ENCODE measurements around the gene VWA2.

Gene VWA2

GRCh38 chr10:114208351-114208750 is 30.7 kb upstream of the VWA2 start:
- no peak overlapping the region for H3K4me3 ChIP-seq (replicated peaks; ENCODE audit: low read depth, low read length)
- DNase-seq (ENCODE audit: low read depth): no peak
- no peak for TF ChIP-seq CTCF (IDR thresholded peaks at IDR 0.05; ENCODE audit: low read length, missing control alignments)

GRCh38 chr10:114212153-114212552 is 26.9 kb upstream of the VWA2 start:
- no peak for TF ChIP-seq CTCF (IDR thresholded peaks at IDR 0.05; ENCODE audit: low read length, missing control alignments)
- H3K4me3 ChIP-seq (replicated peaks; ENCODE audit: low read depth, low read length): no peak overlapping the region
- DNase-seq (ENCODE audit: low read depth): no peak

GRCh38 chr10:114215033-114215432 is 24.0 kb upstream of the VWA2 start:
- no peak overlapping the region for H3K4me3 ChIP-seq (replicated peaks; ENCODE audit: low read depth, low read length)
- no peak for DNase-seq (ENCODE audit: low read depth)
- no peak for TF ChIP-seq CTCF (IDR thresholded peaks at IDR 0.05; ENCODE audit: low read length, missing control alignments)

- no peak for TF ChIP-seq CTCF (IDR thresholded peaks at IDR 0.05; ENCODE audit: low read length, missing control alignments)
- no peak overlapping the region for H3K4me3 ChIP-seq (replicated peaks; ENCODE audit: low read depth, low read length)
- no peak for DNase-seq (ENCODE audit: low read depth)
Measured at GRCh38 chr10:114220281-114220680, 18.8 kb upstream of the VWA2 start.

GRCh38 chr10:114221235-114221634 is 17.8 kb upstream of the VWA2 start:
- no peak for TF ChIP-seq CTCF (IDR thresholded peaks at IDR 0.05; ENCODE audit: low read length, missing control alignments)
- DNase-seq (ENCODE audit: low read depth): no peak
- H3K4me3 ChIP-seq (replicated peaks; ENCODE audit: low read depth, low read length): no peak overlapping the region

- DNase-seq (ENCODE audit: low read depth): no peak
- no peak overlapping the region for H3K4me3 ChIP-seq (replicated peaks; ENCODE audit: low read depth, low read length)
- TF ChIP-seq CTCF (IDR thresholded peaks at IDR 0.05; ENCODE audit: low read length, missing control alignments): no peak
Measured at GRCh38 chr10:114223066-114223465, 16.0 kb upstream of the VWA2 start.

GRCh38 chr10:114228156-114228555 is 10.9 kb upstream of the VWA2 start:
- no peak for DNase-seq (ENCODE audit: low read depth)
- TF ChIP-seq CTCF (IDR thresholded peaks at IDR 0.05; ENCODE audit: low read length, missing control alignments): no peak
- H3K4me3 ChIP-seq (replicated peaks; ENCODE audit: low read depth, low read length): no peak overlapping the region
